ENCODE measurements around the gene UBE4B.

DNA sequence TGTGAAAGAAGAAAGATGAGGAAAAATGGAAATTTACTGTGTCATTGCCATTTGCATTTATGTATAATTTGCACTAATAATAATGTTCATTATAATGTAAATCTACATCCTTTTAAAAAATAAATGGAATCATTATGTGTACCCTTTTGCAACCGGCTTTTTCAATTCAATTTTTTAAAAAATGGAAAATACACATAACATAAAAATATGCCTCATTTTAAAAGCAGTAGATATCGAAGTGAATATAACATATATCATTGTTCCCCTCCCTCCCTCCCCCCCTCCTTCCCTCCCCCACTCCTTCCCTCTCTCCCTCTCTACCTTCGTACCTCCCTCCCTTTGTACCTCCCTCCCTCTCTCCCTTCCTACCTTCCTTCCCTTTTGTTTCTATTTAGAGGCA lies 33.0 kb downstream of the UBE4B start:
- TF ChIP-seq, protein P1, sequence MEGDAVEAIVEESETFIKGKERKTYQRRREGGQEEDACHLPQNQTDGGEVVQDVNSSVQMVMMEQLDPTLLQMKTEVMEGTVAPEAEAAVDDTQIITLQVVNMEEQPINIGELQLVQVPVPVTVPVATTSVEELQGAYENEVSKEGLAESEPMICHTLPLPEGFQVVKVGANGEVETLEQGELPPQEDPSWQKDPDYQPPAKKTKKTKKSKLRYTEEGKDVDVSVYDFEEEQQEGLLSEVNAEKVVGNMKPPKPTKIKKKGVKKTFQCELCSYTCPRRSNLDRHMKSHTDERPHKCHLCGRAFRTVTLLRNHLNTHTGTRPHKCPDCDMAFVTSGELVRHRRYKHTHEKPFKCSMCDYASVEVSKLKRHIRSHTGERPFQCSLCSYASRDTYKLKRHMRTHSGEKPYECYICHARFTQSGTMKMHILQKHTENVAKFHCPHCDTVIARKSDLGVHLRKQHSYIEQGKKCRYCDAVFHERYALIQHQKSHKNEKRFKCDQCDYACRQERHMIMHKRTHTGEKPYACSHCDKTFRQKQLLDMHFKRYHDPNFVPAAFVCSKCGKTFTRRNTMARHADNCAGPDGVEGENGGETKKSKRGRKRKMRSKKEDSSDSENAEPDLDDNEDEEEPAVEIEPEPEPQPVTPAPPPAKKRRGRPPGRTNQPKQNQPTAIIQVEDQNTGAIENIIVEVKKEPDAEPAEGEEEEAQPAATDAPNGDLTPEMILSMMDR (IDR thresholded peaks at IDR 0.05) = no peak
- no peak for TF ChIP-seq POLR2A (IDR thresholded peaks at IDR 0.05)
